Prostate gland (tissue), 2 donors: ENCODE data around the gene MBOAT7. TPM values are rescaled to one million over a fixed set of nuclear protein-coding genes. Genes with fewer than 3 reads are reported as not detected.

Experiments used
- DNase-seq: peaks from one replicate; pipeline ENCODE4 v3.0.0-alpha.2; 2019; ENCODE audit warnings: low spot score
- H3K27ac ChIP-seq, 2 donors: fragments of 200-600 bp; sonication (generic); 2 replicates each; pipeline ENCODE4 v1.5.1; 2017 to 2019
- H3K27me3 ChIP-seq: fragments of 200-600 bp; sonication (generic); replicated peaks from 2 replicates; pipeline ENCODE4 v1.5.1; 2019; ENCODE audit not compliant: insufficient read depth
- H3K36me3 ChIP-seq, 2 donors: fragments of 200-600 bp; sonication (generic); 1 replicate in 1 of 2; 2 replicates in 1 of 2; pipeline versions ENCODE4 v1.5.1 to v1.8.1; 2017 to 2019
- H3K4me1 ChIP-seq: fragments of 200-600 bp; sonication (generic); replicated peaks from 2 replicates; pipeline ENCODE4 v1.5.1; 2019
- H3K4me3 ChIP-seq, 2 donors: fragments of 200-600 bp; sonication (generic); 2 replicates each; pipeline ENCODE4 v1.5.1; 2017 to 2019
- H3K9me3 ChIP-seq: fragments of 200-600 bp; sonication (generic); 2 replicates; pipeline ENCODE4 v1.5.1; 2017
- CTCF ChIP-seq, 4 experiments: fragments of 200-600 bp in 2 of 4; fragments of 450-650 bp in 2 of 4; sonication (generic) in 2 of 4; IDR thresholded peaks; 1 replicate in 3 of 4; 2 replicates in 1 of 4; pipeline ENCODE4 v1.5.1; 2016 to 2019; ENCODE audit warnings: antibody characterized with exemption in 4 of 4, mild to moderate bottlenecking in 2 of 4, moderate library complexity in 2 of 4
- POLR2A ChIP-seq: fragments of 450-650 bp; IDR thresholded peaks from one replicate; pipeline ENCODE4 v1.6.1; 2016; ENCODE audit warnings: antibody characterized with exemption, mild to moderate bottlenecking
- POLR2AphosphoS5 ChIP-seq: sonication (generic); formaldehyde crosslinking; IDR thresholded peaks from one replicate; pipeline ENCODE4 v1.6.1; 2017; ENCODE audit warnings: antibody characterized with exemption
- WGBS: methylation state at CpG from one replicate; pipeline ENCODE4 v1.1.5; 2018; 5-methylcytosine and 5-hydroxymethylcytosine counted together
- intact Hi-C: fragments of 100-400 bp; cut with DNase I; formaldehyde crosslinking; loops from one replicate; pipeline ENCODE4 v1.14.2; 2022
- total RNA-seq, 2 donors: library from RNA; depleted of rRNA; stranded (reverse); fragments of >200 nt; gene quantifications; one replicate each; pipeline ENCODE4 v1.1.0, GENCODE V29; 2016

MBOAT7 gene
- total RNA-seq, 2 donors from 2014 or later: 91.7 to 430 TPM

- H3K27ac ChIP-seq: no peak overlapping the region
- intact Hi-C loops: no loop called here
- no peak overlapping the region for H3K4me3 ChIP-seq
- no peak for DNase-seq
- H3K4me1 ChIP-seq: no peaks in the 10 kb centered on the region
- no peaks in the 10 kb centered on the region for H3K9me3 ChIP-seq
- 93% methylated on average over 11 of the region's 12 CpGs for WGBS
- peaks cover 25 to 57% of the 10 kb centered on the region in 2 donors for H3K36me3 ChIP-seq
- TF ChIP-seq CTCF (IDR thresholded peaks at IDR 0.05) (no peak), POLR2AphosphoS5 (no peak), POLR2A (no peak)
- H3K27me3 ChIP-seq: no peaks in the 10 kb centered on the region
These were observed 37.1 kb downstream of the MBOAT7 start for GRCh38 chr19:54152267-54152666.

GRCh38 chr19:54151362-54152035 is 37.9 kb downstream of the MBOAT7 start:
- H3K27ac ChIP-seq: no peak overlapping the region
- intact Hi-C loops: no loop called here
- 84% methylated on average over 23 of the region's 23 CpGs for WGBS
- H3K9me3 ChIP-seq: no peaks in the 10 kb centered on the region
- no peaks in the 10 kb centered on the region for H3K27me3 ChIP-seq
- H3K4me3 ChIP-seq: no peak overlapping the region
- DNase-seq: no peak
- TF ChIP-seq CTCF (IDR thresholded peaks at IDR 0.05) (no peak), POLR2A (no peak), POLR2AphosphoS5 (no peak)
- no peaks in the 10 kb centered on the region for H3K4me1 ChIP-seq
- H3K36me3 ChIP-seq: peaks cover 28 to 65% of the 10 kb centered on the region in 2 donors

- TF ChIP-seq CTCF (IDR thresholded peaks at IDR 0.05) (no peak), POLR2AphosphoS5 (no peak), POLR2A (no peak)
- peaks cover 29 to 81% of the 10 kb centered on the region in 2 donors for H3K36me3 ChIP-seq
- WGBS: 80% methylated on average over 12 of the region's 12 CpGs
- no peaks in the 10 kb centered on the region for H3K9me3 ChIP-seq
- DNase-seq: no peak
- intact Hi-C loops: no loop called here
- H3K27ac ChIP-seq: no peak overlapping the region
- no peaks in the 10 kb centered on the region for H3K4me1 ChIP-seq
- H3K27me3 ChIP-seq: no peaks in the 10 kb centered on the region
- no peak overlapping the region for H3K4me3 ChIP-seq
These were observed 40.2 kb downstream of the MBOAT7 start for GRCh38 chr19:54149021-54149812.

GRCh38 chr19:54148158-54148557 is 41.2 kb downstream of the MBOAT7 start:
- Histone ChIP-seq H3K27ac (no peak overlapping the region), H3K27me3 (no peaks in the 10 kb centered on the region), H3K9me3 (no peaks in the 10 kb centered on the region), H3K36me3 (peaks cover 34 to 79% of the 10 kb centered on the region in 2 donors), H3K4me3 (no peak overlapping the region), H3K4me1 (no peaks in the 10 kb centered on the region)
- TF ChIP-seq POLR2A (no peak), CTCF (IDR thresholded peaks at IDR 0.05) (no peak), POLR2AphosphoS5 (no peak)
- 81% methylated on average over 19 of the region's 19 CpGs for WGBS
- intact Hi-C loops: no loop called here
- no peak for DNase-seq
